ENCODE measurements around the gene RNF152.

DNA sequence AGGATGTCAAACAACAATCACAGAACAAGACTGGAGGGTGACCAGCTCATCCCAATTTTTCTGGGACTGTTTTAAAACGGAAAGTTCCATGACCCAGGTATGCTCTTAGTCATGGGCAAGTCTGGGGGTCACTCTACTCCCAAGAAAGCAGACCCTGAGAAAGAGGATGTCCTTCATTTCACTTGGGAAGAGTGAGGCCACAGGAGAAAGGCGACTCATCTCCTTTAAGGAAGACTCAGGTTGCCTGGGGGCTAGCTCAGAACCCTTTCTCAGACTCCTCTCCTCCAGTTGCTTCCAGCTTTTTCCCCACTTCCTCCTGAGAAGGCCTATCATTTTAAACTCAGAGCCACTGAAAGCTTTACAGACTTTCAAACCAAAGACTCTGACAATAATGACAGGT is 9.3 kb downstream of the RNF152 start:
- TF ChIP-seq GATA2 (IDR thresholded peaks at IDR 0.05; ENCODE audit: low read depth, low read length) (no peak), GATA3 (IDR thresholded peaks at IDR 0.05; ENCODE audit: low read depth, low read length) (no peak)

Measured in SH-SY5Y (cell line).